ENCODE results near the gene SOX14.

Gene SOX14

DNA sequence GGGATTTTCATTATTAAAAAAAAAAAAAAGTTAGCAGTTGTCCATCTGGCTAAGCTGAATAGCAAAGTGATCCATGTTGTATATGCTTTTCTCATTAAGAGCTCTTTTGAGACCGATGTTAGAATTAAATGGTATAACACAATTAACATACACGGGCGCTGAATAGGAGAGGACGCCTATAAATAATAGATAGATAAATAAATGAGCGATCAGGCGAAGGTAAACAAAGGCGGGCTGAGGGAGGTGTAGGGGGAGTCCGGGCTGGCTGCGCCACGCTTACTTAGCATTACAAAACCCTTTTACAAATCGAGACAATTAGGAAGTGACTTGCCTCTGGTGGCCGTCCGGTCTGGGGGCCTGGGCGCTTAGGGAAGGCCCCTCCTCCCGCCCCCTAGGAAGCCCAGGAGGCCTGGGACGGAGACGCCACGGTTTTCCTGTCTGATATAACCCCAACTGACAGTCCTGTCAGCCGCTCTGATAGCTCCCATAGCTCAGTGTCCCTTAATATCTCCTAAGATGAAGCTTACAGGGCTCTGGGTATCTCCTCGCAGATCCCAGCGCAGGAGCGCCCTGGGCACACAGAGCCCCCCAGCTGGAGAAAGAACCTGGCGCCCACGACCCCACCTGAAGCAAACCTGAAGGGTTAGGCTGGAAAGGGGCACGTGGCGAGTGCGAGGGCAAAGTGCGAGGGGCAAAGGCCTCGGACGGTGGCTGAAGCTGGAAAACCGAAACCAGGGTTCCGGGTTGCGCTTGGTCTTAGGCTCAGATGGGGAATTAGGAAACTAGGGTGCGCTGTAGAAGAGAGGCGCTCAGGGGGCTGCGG lies 3.6 kb downstream of the SOX14 start:
- in situ Hi-C loops (cut with MboI; ENCODE audit: low sequenced_read_pairs), result no loop called here

GRCh38 chr3:137768361-137769321 lies 4.5 kb downstream of the SOX14 start:
- in situ Hi-C loops (cut with MboI; ENCODE audit: low sequenced_read_pairs), result no loop called here

DNA sequence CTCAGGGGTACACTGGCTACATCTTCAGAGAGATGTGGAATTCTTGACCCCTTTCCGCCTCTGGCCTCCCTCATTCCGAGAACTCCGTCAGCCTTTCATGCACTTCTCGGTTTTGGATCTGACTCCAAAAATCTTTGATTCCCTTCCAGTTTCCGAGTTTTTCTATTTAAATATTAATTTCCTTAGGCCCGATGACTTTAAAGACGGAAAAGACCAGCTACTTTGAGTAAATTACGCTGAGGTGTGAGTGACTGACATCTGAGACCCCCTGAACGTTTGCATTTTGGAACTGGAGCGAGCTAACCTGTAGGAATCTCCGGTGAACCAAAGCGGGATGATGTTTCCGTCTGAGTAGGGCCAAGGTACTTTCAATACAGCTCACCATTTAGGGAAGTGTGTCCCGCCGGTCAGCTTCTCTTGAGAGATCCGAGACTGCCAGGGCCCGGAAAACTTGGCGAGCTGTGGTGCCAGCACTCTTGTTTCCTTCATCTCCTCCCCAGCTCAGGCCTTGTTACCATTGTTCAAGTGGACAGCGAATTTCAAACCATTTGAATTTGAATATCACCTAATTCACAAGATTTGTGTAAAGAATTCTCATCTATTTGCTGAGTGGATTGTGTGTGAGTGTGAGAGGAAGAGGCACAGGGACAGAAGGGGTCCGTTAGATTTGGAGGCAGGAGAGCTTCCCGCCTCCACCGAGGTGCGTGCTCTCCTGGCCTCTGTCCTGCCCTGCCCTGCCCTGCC lies 5.4 kb downstream of the SOX14 start:
- in situ Hi-C loops (cut with MboI; ENCODE audit: low sequenced_read_pairs), result no loop called here

- in situ Hi-C loops (cut with MboI; ENCODE audit: low sequenced_read_pairs), result no loop called here
Measured at GRCh38 chr3:137770066-137770834, 6.1 kb downstream of the SOX14 start.

GRCh38 chr3:137770835-137771399 lies 6.8 kb downstream of the SOX14 start:
- in situ Hi-C loops (cut with MboI; ENCODE audit: low sequenced_read_pairs), result no loop called here

GRCh38 chr3:137771401-137772213 lies 7.5 kb downstream of the SOX14 start:
- in situ Hi-C loops (cut with MboI; ENCODE audit: low sequenced_read_pairs), result no loop called here

- in situ Hi-C loops (cut with MboI; ENCODE audit: low sequenced_read_pairs), result no loop called here
Measured at GRCh38 chr3:137772214-137772955, 8.3 kb downstream of the SOX14 start.

- in situ Hi-C loops (cut with MboI; ENCODE audit: low sequenced_read_pairs), result no loop called here
Measured at GRCh38 chr3:137778941-137779340, 14.8 kb downstream of the SOX14 start.

DNA sequence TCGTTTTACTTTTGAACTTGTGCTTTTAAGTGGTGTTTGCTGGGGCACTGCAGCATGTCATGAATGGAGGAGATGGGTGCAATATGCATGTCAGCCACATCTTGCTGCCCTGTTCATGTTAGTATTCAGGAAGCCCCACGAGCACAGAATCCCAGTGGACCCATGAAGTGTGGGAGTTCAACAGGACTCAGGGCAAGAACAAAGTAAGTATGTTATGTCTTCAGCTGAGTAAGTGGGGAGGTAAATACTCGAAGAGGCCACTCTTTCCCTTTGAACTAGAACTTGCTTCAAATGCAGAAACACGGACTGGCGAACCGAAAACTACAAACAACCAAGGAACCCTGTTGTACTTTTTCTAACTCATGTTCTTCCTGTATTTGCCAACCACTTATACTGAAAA lies 23.4 kb downstream of the SOX14 start:
- in situ Hi-C loops (cut with MboI; ENCODE audit: low sequenced_read_pairs), result no loop called here

GRCh38 chr3:137789236-137789635 lies 25.1 kb downstream of the SOX14 start:
- in situ Hi-C loops (cut with MboI; ENCODE audit: low sequenced_read_pairs), result no loop called here

GRCh38 chr3:137792626-137793271 lies 28.6 kb downstream of the SOX14 start:
- in situ Hi-C loops (cut with MboI; ENCODE audit: low sequenced_read_pairs), result no loop called here

DNA sequence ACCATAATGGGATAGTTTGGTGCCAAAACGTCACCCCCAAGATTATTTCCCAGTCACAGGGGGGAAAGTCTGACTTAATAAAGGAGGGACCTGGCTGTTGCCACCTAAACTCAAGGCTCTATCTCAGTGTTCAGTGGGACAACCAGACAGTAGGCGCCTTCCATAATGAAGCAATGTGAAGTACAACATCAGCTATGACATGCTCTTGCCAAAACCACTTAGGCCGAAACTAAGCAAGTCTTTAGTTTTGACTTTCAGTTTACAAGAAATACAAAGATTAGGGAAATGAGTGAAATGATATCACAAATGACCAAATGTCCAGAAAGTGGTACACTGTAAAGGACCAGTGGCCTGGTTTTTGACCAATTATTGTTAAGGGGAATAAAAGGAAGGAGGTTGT lies 32.9 kb downstream of the SOX14 start:
- in situ Hi-C loops (cut with MboI; ENCODE audit: low sequenced_read_pairs), result no loop called here

- in situ Hi-C loops (cut with MboI; ENCODE audit: low sequenced_read_pairs), result no loop called here
Measured at GRCh38 chr3:137803215-137803614, 39.1 kb downstream of the SOX14 start.

GRCh38 chr3:137807998-137808397 lies 43.9 kb downstream of the SOX14 start:
- in situ Hi-C loops (cut with MboI; ENCODE audit: low sequenced_read_pairs), result no loop called here

- in situ Hi-C loops (cut with MboI; ENCODE audit: low sequenced_read_pairs), result no loop called here
Measured at GRCh38 chr3:137809509-137809908, 45.4 kb downstream of the SOX14 start.

- in situ Hi-C loops (cut with MboI; ENCODE audit: low sequenced_read_pairs), result no loop called here
Measured at GRCh38 chr3:137812023-137812422, 47.9 kb downstream of the SOX14 start.

DNA sequence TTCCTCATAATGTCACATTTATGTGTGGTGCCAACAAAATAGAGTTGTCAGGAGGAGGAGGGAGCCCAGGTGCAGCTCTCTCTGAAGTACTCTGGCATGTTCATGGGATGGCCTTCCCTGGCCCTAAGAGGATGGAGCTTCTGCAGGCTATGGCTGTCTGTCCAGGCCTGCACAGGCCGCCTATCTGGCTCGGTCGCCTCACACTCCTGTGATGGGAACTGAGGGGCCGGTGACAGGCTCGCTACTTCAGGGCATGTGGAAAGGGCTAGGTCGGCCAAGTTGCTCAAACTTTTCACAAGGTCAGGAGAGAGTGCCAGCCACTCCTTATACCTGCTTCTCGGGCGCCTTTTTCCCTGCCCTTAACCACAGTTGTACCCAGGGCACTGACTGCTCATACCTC lies 51.1 kb downstream of the SOX14 start:
- in situ Hi-C loops (cut with MboI; ENCODE audit: low sequenced_read_pairs), result no loop called here
